Psoas muscle (tissue), 8 donors: ENCODE results near the gene ZNRD2. TPM values are rescaled to one million over a fixed set of nuclear protein-coding genes. Genes with fewer than 3 reads are reported as not detected.
A peak's percentile ranks its signal among the peaks of the same experiment; 100 is the strongest.

ENCODE experiments used
- ATAC-seq, 4 donors: fragments of 200-7000 bp; cut with Tn5 transposase; one replicate each; pipeline ENCODE4 v1.9.1; 2020; ENCODE audit warnings: moderate library complexity in 3 of 4, mild to moderate bottlenecking in 2 of 4
- DNase-seq, 2 donors: peaks; one replicate each; pipeline ENCODE4 v3.0.0-alpha.2; 2020
- H3K27ac ChIP-seq: fragments of 200-600 bp; one replicate; pipeline ENCODE4 v1.8.0; 2022
- H3K27me3 ChIP-seq, 3 donors: fragments of 200-600 bp in 1 of 3; one replicate each; pipeline versions ENCODE4 v1.6.1 to v1.8.0; 2013 to 2022; ENCODE audit warnings: low read length in 2 of 3, mild to moderate bottlenecking in 2 of 3, moderate library complexity in 1 of 3; ENCODE audit not compliant: insufficient read depth in 3 of 3
- H3K36me3 ChIP-seq, 2 donors: fragments of 200-600 bp in 1 of 2; one replicate each; pipeline versions ENCODE4 v1.6.1 to v1.8.0; 2013 to 2022; ENCODE audit warnings: low read depth in 1 of 2, mild to moderate bottlenecking in 1 of 2, moderate library complexity in 1 of 2; ENCODE audit not compliant: insufficient read depth in 1 of 2
- H3K4me1 ChIP-seq: fragments of 200-600 bp; one replicate; pipeline ENCODE4 v1.8.0; 2022
- H3K4me3 ChIP-seq: fragments of 200-600 bp; one replicate; pipeline ENCODE4 v1.8.0; 2022; ENCODE audit warnings: mild to moderate bottlenecking
- H3K9me3 ChIP-seq: fragments of 200-600 bp; one replicate; pipeline ENCODE4 v1.8.0; 2022
- WGBS, 3 donors: extraction: QIAGEN DNeasy Blood & Tissue Kit; methylation state at CpG; one replicate each; pipeline versions ENCODE4 v1.1.6 to v1.1.7; 2013; 5-methylcytosine and 5-hydroxymethylcytosine counted together
- intact Hi-C, 2 donors: fragments of 100-400 bp; cut with DNase I; formaldehyde crosslinking; loops; one replicate each; pipeline versions ENCODE4 v1.11.0 to v1.14.2; 2022
- polyA plus RNA-seq, 3 donors: library from polyadenylated mRNA; stranded (reverse); fragments of 200-250 nt; gene quantifications; one replicate each; pipeline ENCODE4 v1.2.3, GENCODE V29; 2013
- total RNA-seq, 4 donors: library from RNA; stranded (reverse); fragmentation: NEBNext Ultra II Directional in 2 of 4; extraction: Animal tissue kit (Norgen Biotek cat#: 25700) in 2 of 4; gene quantifications; one replicate each; pipeline versions ENCODE4 v1.2.1 to v1.2.4, GENCODE V29; 2021 to 2023
- TF ChIP-seq, protein P1 (sequence below): fragments of 200-600 bp; IDR thresholded peaks from one replicate; pipeline ENCODE4 v1.8.0; 2022; ENCODE audit warnings: antibody characterized with exemption
- donor health status: healthy with polysubstance abuse.
- donor health status: DM: no; HTN: no; CAD: no; lungs with moderate emphysema.
- donor health status: Bipolar disorder and iron deficiency.
- donor health status: healthy.
- donor health status: DM: yes; HTN: yes; CAD: no.
- donor health status: DM: no; HTN: no; CAD: no.
- donor health status: DM: no; HTN: no; CAD: no.
- donor health status: DM: yes; HTN: yes; CAD: no.

Gene ZNRD2
- total and polyA plus RNA-seq, 7 donors: 31.6 to 118 (median 43.5) TPM

DNA sequence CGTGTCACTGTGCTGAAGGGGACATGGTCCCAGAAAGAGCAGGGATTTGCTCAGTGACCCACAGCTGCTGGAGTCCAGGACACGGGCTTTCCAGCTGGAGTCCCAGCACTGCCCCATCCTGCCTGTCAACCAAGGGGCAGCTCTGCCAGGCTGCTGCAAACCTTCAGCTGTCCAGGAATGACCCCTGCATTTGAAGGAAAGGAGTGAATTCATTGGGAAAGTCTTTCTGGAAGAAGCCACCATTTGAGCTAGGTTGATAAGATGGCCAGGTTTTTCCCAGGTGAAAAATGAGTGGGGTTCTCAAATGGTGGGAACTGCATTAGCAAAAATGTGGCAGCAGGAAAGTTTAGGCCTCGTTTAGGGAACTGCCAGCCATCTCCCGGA lies 16.0 kb downstream of the ZNRD2 start:
- no peaks in the 10 kb centered on the region for H3K27me3 ChIP-seq
- H3K27ac ChIP-seq: peak overlapping the region; percentile 91
- DNase-seq (no peak), ATAC-seq (no peak)
- intact Hi-C loops: no loop called here
- 25 to 46% (median 33%) methylated on average over 4 of the region's 4 CpGs for WGBS, 3 donors
- peak overlapping the region; percentile 48 for H3K4me3 ChIP-seq
- H3K9me3 ChIP-seq: no peaks in the 10 kb centered on the region
- peaks cover 69% of the 10 kb centered on the region for H3K4me1 ChIP-seq
- H3K36me3 ChIP-seq: peaks cover 6 to 76% of the 10 kb centered on the region in 2 donors
- TF ChIP-seq, protein P1, sequence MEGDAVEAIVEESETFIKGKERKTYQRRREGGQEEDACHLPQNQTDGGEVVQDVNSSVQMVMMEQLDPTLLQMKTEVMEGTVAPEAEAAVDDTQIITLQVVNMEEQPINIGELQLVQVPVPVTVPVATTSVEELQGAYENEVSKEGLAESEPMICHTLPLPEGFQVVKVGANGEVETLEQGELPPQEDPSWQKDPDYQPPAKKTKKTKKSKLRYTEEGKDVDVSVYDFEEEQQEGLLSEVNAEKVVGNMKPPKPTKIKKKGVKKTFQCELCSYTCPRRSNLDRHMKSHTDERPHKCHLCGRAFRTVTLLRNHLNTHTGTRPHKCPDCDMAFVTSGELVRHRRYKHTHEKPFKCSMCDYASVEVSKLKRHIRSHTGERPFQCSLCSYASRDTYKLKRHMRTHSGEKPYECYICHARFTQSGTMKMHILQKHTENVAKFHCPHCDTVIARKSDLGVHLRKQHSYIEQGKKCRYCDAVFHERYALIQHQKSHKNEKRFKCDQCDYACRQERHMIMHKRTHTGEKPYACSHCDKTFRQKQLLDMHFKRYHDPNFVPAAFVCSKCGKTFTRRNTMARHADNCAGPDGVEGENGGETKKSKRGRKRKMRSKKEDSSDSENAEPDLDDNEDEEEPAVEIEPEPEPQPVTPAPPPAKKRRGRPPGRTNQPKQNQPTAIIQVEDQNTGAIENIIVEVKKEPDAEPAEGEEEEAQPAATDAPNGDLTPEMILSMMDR: no peak

DNA sequence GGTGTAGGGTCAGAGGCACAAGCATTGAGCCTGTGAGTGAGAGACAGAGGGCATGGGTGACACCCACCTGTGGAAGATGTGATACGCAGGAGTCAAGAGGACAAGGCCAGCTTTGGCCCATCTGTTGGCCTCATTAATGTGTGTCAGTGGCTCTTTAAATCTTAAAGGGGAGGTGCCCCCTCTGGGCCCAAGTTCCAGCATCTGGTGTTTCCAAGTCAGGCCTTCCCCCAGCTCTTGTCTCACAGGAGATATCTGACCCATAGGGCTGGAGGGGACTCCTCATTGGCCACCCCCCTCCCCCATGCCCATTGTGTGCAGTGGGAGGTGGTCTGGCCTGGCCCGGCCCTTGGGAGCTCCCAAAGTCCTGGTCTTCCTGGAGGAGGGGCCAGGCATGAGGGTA lies 16.4 kb downstream of the ZNRD2 start:
- Histone ChIP-seq H3K4me3 (peak overlapping the region; percentile 48), H3K4me1 (peaks cover 69% of the 10 kb centered on the region), H3K36me3 (peaks cover 4 to 76% of the 10 kb centered on the region in 2 donors), H3K27ac (peak overlapping the region; percentile 91), H3K27me3 (no peaks in the 10 kb centered on the region), H3K9me3 (no peaks in the 10 kb centered on the region)
- WGBS, 3 donors: 19 to 23% (median 20%) methylated on average over 2 of the region's 2 CpGs
- DNase-seq (peak in 1 of 2 donors; percentile 77), ATAC-seq (peak; percentile 34 to 58 (median 38))
- TF ChIP-seq, protein P1: no peak
- intact Hi-C loops: no loop called here

DNA sequence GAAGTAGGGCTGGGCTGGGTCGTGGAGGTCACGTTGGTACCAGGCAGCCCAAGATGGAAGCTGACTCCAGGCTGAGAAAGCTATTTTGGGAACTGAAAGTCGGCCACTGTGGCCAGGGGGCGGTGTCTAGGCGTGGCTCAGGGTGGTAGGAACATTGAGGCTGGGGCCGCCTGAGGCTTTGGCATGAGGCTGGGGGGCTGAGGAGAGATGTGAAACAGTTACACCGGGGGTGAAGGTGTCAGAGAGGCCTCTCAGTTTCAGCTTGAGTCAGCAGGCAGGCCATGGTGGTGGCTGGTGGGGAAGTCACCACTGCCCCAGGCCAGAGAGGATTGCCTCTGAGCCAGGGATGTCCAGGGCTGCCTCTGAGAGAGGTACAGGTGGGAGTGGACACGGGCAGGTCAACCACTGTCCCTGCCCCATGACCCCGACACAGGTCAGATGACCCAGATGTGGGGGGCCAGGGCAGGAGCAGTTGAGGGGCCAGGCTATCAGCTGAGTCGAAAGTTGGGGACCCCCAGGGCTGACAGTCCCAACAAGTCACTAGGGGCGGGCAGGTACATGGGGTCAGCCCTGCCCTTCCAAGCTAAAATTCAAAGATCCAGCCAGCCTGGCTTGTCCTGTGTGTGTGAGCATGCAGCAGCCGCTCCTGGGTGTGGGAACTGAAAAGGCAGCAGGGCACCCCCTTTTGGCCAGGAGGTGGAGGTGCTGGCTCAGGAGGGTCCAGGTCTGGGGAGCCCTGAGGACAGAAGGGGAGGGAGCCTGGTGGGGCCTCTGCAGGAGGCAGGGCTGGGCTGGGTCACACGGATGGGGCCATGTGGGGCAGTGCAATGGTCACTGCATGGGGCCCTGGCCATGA lies 18.1 kb downstream of the ZNRD2 start:
- TF ChIP-seq, protein P1: peak; percentile 45
- intact Hi-C loops: no loop called here
- Histone ChIP-seq H3K27ac (peak overlapping the region; percentile 91), H3K36me3 (peaks cover 2 to 76% of the 10 kb centered on the region in 2 donors), H3K4me3 (peak overlapping the region; percentile 48), H3K27me3 (no peaks in the 10 kb centered on the region), H3K4me1 (peaks cover 75% of the 10 kb centered on the region), H3K9me3 (no peaks in the 10 kb centered on the region)
- DNase-seq (peak; percentile 75 to 91), ATAC-seq (peak; percentile 72 to 79 (median 77))
- 27 to 43% (median 38%) methylated on average over 13 of the region's 13 CpGs for WGBS, 3 donors

DNA sequence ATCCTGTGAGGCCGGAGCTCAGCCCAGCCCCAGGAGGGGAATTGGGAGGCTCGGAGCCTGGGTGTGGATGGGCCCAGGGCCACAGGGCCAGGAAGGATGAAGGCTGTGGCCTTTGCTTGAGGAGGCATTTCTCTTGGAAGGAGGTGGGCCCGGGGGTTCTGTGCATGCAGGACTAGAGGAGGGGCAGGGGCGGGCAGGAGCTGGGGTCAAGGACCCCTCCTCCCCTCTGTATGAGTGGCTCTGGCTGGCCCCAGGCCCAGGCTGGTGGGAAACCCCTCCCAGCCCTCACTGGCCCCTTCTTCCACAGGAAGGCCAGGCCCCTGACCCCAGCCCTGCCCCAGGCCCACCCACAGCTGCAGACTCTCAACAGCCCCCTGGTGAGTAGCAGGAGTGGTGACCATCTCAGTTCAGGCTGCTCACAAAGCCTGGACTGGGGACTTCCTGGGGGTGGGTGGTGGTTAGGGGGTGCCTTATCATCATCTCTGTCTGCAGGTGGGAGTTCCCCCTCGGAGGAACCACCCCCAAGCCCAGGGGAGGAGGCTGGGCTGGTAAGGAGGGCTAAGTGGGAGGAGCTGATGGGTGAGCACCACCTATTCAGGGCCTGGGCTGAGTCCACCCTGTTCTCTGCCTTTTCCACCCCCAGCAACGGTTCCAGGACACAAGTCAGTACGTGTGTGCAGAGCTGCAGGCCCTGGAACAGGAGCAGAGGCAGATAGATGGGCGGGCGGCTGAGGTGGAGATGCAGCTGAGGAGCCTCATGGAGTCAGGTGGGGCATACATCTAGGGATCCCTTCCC lies 19.4 kb downstream of the ZNRD2 start:
- DNase-seq: no peak
- no peak for ATAC-seq
- intact Hi-C loops: no loop called here
- Histone ChIP-seq H3K27me3 (no peaks in the 10 kb centered on the region), H3K9me3 (no peaks in the 10 kb centered on the region), H3K27ac (peak overlapping the region; percentile 91), H3K4me3 (no peak overlapping the region), H3K36me3 (peaks cover 2 to 70% of the 10 kb centered on the region in 2 donors), H3K4me1 (peaks cover 78% of the 10 kb centered on the region)
- WGBS, 3 donors: 55 to 63% (median 63%) methylated on average over 8 to 9 of the region's 9 CpGs
- TF ChIP-seq, protein P1: no peak
